DOHH2 (cell line): ENCODE measurements around the gene SMOC2.

Experiments used
- CTCF ChIP-seq: fragments of 200-600 bp; sonication (generic); IDR thresholded peaks from one replicate; pipeline ENCODE4 v1.5.1; 2014; ENCODE audit warnings: antibody characterized with exemption, mild to moderate bottlenecking, low read depth, low read length; ENCODE audit not compliant: poor library complexity, severe bottlenecking
- EZH2phosphoT487 ChIP-seq: fragments of 200-600 bp; sonication (generic); IDR thresholded peaks from 2 replicates; pipeline ENCODE4 v1.6.1; 2017; ENCODE audit warnings: borderline replicate concordance, mild to moderate bottlenecking, antibody characterized with exemption, low read length, moderate library complexity, mixed read lengths

GRCh38 chr6:168559574-168560098 lies 118.7 kb downstream of the SMOC2 start:
- TF ChIP-seq CTCF (no peak), EZH2phosphoT487 (no peak)
